ENCODE data around the gene CD6.
A peak's percentile ranks its signal among the peaks of the same experiment; 100 is the strongest.

The CD6 gene

GRCh38 chr11:61025821-61026120 lies 54.3 kb downstream of the CD6 start:
- H3K4me1 ChIP-seq (ENCODE audit: control insufficient read depth, insufficient read depth, low read length): no peaks in the 10 kb centered on the region
- H3K27ac ChIP-seq (ENCODE audit: extremely low read depth, low read depth, low read length): no peak overlapping the region
- CTCF ChIA-PET: no interaction called here
- no peak overlapping the region for H3K4me3 ChIP-seq (ENCODE audit: low read depth, low read length)
- POLR2A ChIA-PET: no interaction called here
- no peaks in the 10 kb centered on the region for H3K36me3 ChIP-seq (ENCODE audit: control insufficient read depth in 2 of 2, insufficient read depth in 1 of 2, low read length in 2 of 2)
- TF ChIP-seq ZBTB7A (tag by site-specific recombination; IDR thresholded peaks at IDR 0.05; ENCODE audit: low read depth) (no peak), HOXC10 (CRISPR knock-in tag; IDR thresholded peaks at IDR 0.05) (no peak), ZNF510 (tag by site-specific recombination; IDR thresholded peaks at IDR 0.05; ENCODE audit: insufficient replicate concordance) (no peak), ZNF624 (tag by site-specific recombination; IDR thresholded peaks at IDR 0.05) (no peak), ZNF366 (tag by site-specific recombination; conservative IDR thresholded peaks at IDR 0.05) (no peak), ZNF148 (tag by site-specific recombination; IDR thresholded peaks at IDR 0.05; ENCODE audit: borderline replicate concordance) (no peak), MZF1 (tag by site-specific recombination; IDR thresholded peaks at IDR 0.05; ENCODE audit: borderline replicate concordance) (no peak), ZNF221 (tag by site-specific recombination; IDR thresholded peaks at IDR 0.05; ENCODE audit: borderline replicate concordance) (no peak), IKZF3 (tag by site-specific recombination; IDR thresholded peaks at IDR 0.05) (no peak), GLI2 (tag by site-specific recombination; IDR thresholded peaks at IDR 0.05; ENCODE audit: borderline replicate concordance, low read depth) (no peak), ZNF133 (tag by site-specific recombination; IDR thresholded peaks at IDR 0.05) (no peak), KLF16 (tag by site-specific recombination; IDR thresholded peaks at IDR 0.05) (no peak), ZNF19 (tag by site-specific recombination; IDR thresholded peaks at IDR 0.05; ENCODE audit: low read depth) (no peak), KLF7 (tag by site-specific recombination; IDR thresholded peaks at IDR 0.05; ENCODE audit: borderline replicate concordance) (no peak), ZNF621 (tag by site-specific recombination; IDR thresholded peaks at IDR 0.05) (no peak), GLI4 (tag by site-specific recombination; IDR thresholded peaks at IDR 0.05) (no peak), ZSCAN5A (tag by site-specific recombination; IDR thresholded peaks at IDR 0.05) (no peak), ZNF26 (tag by site-specific recombination; IDR thresholded peaks at IDR 0.05) (no peak), ZNF76 (tag by site-specific recombination; IDR thresholded peaks at IDR 0.05; ENCODE audit: borderline replicate concordance, low read depth) (no peak)
- H3K9me3 ChIP-seq (ENCODE audit: control insufficient read depth, insufficient read depth, low read depth, low read length): no peaks in the 10 kb centered on the region

GRCh38 chr11:61026121-61027031 lies 54.9 kb downstream of the CD6 start:
- CTCF ChIA-PET: interaction anchor here (0.5 kb wide), 1 partner anchor 9 kb away, joined by 3 read pairs; no protein-coding TSS in a partner anchor
- POLR2A ChIA-PET: no interaction called here
- TF ChIP-seq ZFHX2 (tag by site-specific recombination; conservative IDR thresholded peaks at IDR 0.05) (0 out of 2 replicates have a peak, but pooled peaks have one; percentile 8), GLIS2 (tag by site-specific recombination; IDR thresholded peaks at IDR 0.05) (no peak), ZBTB49 (tag by site-specific recombination; IDR thresholded peaks at IDR 0.05; ENCODE audit: low read depth) (no peak), EGR2 (tag by site-specific recombination; IDR thresholded peaks at IDR 0.05; ENCODE audit: low read depth) (0 out of 2 replicates have a peak, but pooled peaks have one; percentile 24), ZNF292 (tag by site-specific recombination; IDR thresholded peaks at IDR 0.05; ENCODE audit: borderline replicate concordance, low read depth) (no peak), KLF9 (tag by site-specific recombination; IDR thresholded peaks at IDR 0.05; ENCODE audit: low read depth) (no peak), KLF1 (tag by site-specific recombination; IDR thresholded peaks at IDR 0.05) (no peak)

More at GRCh38 chr11:61026121-61027031, 54.9 kb downstream of the CD6 start:
- no peak overlapping the region for H3K27ac ChIP-seq (ENCODE audit: extremely low read depth, low read depth, low read length)
- no peaks in the 10 kb centered on the region for H3K9me3 ChIP-seq (ENCODE audit: control insufficient read depth, insufficient read depth, low read depth, low read length)
- no peaks in the 10 kb centered on the region for H3K36me3 ChIP-seq (ENCODE audit: control insufficient read depth in 2 of 2, insufficient read depth in 1 of 2, low read length in 2 of 2)
- H3K4me3 ChIP-seq (ENCODE audit: low read depth, low read length): no peak overlapping the region
- H3K4me1 ChIP-seq (ENCODE audit: control insufficient read depth, insufficient read depth, low read length): no peaks in the 10 kb centered on the region

All from HEK293 (cell line).